ENCODE measurements around the gene MEOX2.
A peak's percentile ranks its signal among the peaks of the same experiment; 100 is the strongest.

Gene MEOX2

DNA sequence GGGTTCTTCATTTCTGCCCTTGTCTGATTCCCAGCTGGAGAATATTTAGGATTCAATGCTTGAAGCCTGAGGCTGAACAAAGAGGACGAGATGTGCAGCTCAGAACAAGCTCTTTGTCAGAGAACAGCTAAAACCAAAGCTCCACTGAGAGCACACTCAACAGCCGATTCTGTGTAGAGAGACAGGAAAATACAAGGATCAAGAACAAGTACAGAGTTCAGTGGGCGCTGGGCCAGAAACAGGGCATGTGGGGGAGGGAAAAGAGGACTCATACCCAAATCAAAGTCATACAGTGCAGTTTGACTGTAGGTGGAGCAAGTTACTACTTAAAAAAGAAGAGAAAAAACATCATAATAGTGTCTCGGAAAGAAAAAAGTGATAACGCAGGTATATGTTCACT lies 124.6 kb downstream of the MEOX2 start, which contains the start of gene AGMO:
TSS of gene AGMO (minus strand) at position 181 of the 400 bp plus-strand sequence.
- DNase-seq (ENCODE audit: low read depth in 2 of 2): peak; percentile 21 to 88
- peak within 1 kb of the TSS in 1 of 2 donors; percentile 51 for H3K4me3 ChIP-seq (replicated peaks in 1 of 2; ENCODE audit: low read depth in 2 of 2, low read length in 2 of 2)
- TF ChIP-seq, protein P1, sequence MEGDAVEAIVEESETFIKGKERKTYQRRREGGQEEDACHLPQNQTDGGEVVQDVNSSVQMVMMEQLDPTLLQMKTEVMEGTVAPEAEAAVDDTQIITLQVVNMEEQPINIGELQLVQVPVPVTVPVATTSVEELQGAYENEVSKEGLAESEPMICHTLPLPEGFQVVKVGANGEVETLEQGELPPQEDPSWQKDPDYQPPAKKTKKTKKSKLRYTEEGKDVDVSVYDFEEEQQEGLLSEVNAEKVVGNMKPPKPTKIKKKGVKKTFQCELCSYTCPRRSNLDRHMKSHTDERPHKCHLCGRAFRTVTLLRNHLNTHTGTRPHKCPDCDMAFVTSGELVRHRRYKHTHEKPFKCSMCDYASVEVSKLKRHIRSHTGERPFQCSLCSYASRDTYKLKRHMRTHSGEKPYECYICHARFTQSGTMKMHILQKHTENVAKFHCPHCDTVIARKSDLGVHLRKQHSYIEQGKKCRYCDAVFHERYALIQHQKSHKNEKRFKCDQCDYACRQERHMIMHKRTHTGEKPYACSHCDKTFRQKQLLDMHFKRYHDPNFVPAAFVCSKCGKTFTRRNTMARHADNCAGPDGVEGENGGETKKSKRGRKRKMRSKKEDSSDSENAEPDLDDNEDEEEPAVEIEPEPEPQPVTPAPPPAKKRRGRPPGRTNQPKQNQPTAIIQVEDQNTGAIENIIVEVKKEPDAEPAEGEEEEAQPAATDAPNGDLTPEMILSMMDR (IDR thresholded peaks at IDR 0.05; ENCODE audit: low read depth, low read length): peak; percentile 4

Measured in cardiac fibroblast (primary cell).